Ishikawa (cell line): ENCODE measurements around the gene UBL7.

ENCODE experiments used
- CEBPB ChIP-seq: IDR thresholded peaks from 2 replicates; pipeline ENCODE4 v1.6.1; 2012
- CREB1 ChIP-seq: IDR thresholded peaks from 2 replicates; pipeline ENCODE4 v1.6.1; 2012; ENCODE audit warnings: low read depth
- EGR1 ChIP-seq: IDR thresholded peaks from 2 replicates; pipeline ENCODE4 v1.6.1; 2012
- EP300 ChIP-seq: IDR thresholded peaks from 2 replicates; pipeline ENCODE4 v1.6.1; 2012; ENCODE audit warnings: borderline replicate concordance
- FOXM1 ChIP-seq: IDR thresholded peaks from 2 replicates; pipeline ENCODE4 v1.6.1; 2012; ENCODE audit warnings: low read depth, borderline replicate concordance
- NFIC ChIP-seq: IDR thresholded peaks from 2 replicates; pipeline ENCODE4 v1.6.1; 2012
- RAD21 ChIP-seq: IDR thresholded peaks from 2 replicates; pipeline ENCODE4 v1.6.1; 2012; ENCODE audit warnings: low read depth
- REST ChIP-seq: IDR thresholded peaks from 2 replicates; pipeline ENCODE4 v1.6.1; 2012; ENCODE audit warnings: low read depth, mild to moderate bottlenecking
- TAF1 ChIP-seq: IDR thresholded peaks from 2 replicates; pipeline ENCODE4 v1.6.1; 2012; ENCODE audit warnings: low read depth, mild to moderate bottlenecking
- TCF12 ChIP-seq: IDR thresholded peaks from 2 replicates; pipeline ENCODE4 v1.6.1; 2012; ENCODE audit warnings: low read depth
- TEAD4 ChIP-seq: IDR thresholded peaks from 2 replicates; pipeline ENCODE4 v1.6.1; 2012
- YY1 ChIP-seq: IDR thresholded peaks from 2 replicates; pipeline ENCODE4 v1.6.1; 2012; ENCODE audit warnings: low read depth
- ZBTB7A ChIP-seq: IDR thresholded peaks from 2 replicates; pipeline ENCODE4 v1.6.1; 2012; ENCODE audit warnings: low read depth
- TF ChIP-seq, protein P1 (sequence below): IDR thresholded peaks from 2 replicates; pipeline ENCODE4 v1.6.1; 2012
- TF ChIP-seq, protein P2 (sequence below): IDR thresholded peaks from 2 replicates; pipeline ENCODE4 v1.6.1; 2012

UBL7 gene

GRCh38 chr15:74400313-74400860, 60.6 kb downstream of the UBL7 start:
- TF ChIP-seq REST, result no peak
- no peak for TF ChIP-seq FOXM1
- no peak for TF ChIP-seq EP300
- no peak for TF ChIP-seq TEAD4
- TF ChIP-seq EGR1, result no peak
- TF ChIP-seq TAF1, result no peak
- TF ChIP-seq, protein P1, sequence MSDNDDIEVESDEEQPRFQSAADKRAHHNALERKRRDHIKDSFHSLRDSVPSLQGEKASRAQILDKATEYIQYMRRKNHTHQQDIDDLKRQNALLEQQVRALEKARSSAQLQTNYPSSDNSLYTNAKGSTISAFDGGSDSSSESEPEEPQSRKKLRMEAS, result no peak
- no peak for TF ChIP-seq TCF12
- TF ChIP-seq NFIC, result no peak
- TF ChIP-seq, protein P2, sequence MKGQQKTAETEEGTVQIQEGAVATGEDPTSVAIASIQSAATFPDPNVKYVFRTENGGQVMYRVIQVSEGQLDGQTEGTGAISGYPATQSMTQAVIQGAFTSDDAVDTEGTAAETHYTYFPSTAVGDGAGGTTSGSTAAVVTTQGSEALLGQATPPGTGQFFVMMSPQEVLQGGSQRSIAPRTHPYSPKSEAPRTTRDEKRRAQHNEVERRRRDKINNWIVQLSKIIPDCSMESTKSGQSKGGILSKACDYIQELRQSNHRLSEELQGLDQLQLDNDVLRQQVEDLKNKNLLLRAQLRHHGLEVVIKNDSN, result no peak
- TF ChIP-seq RAD21, result no peak
- TF ChIP-seq YY1, result no peak
- TF ChIP-seq CEBPB, result no peak
- TF ChIP-seq ZBTB7A, result no peak
- no peak for TF ChIP-seq CREB1

GRCh38 chr15:74399511-74400312, 61.2 kb downstream of the UBL7 start:
- TF ChIP-seq REST (no peak), YY1 (no peak), NFIC (no peak), CREB1 (no peak), TAF1 (no peak), ZBTB7A (0 out of 2 replicates have a peak, but pooled peaks have one; percentile 34)
- TF ChIP-seq, protein P2, result no peak

DNA sequence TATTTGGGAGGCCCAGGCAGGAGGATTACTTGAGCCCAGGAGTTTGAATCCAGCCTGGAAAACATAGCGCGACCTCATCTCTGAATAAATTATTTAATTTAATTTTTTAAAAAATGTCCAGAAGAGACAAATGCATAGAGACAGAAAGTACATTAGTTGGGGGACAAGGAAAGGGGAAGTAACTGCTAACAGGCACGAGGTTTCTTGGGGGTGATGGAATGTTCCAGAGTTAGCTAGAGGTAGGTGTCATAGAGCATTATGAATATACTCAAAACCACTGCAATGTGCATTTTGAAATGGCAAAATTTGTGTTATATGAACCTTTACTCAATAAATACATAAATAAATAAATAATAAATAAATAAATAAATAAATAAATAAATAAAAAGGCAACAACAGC, 61.9 kb downstream of the UBL7 start:
- TF ChIP-seq YY1, result no peak
- TF ChIP-seq NFIC, result no peak
- TF ChIP-seq, protein P1, result no peak
- TF ChIP-seq CREB1, result no peak
- no peak for TF ChIP-seq ZBTB7A
- TF ChIP-seq REST, result no peak
- no peak for TF ChIP-seq TCF12
- no peak for TF ChIP-seq RAD21
- TF ChIP-seq, protein P2, result no peak
- TF ChIP-seq EGR1, result no peak

DNA sequence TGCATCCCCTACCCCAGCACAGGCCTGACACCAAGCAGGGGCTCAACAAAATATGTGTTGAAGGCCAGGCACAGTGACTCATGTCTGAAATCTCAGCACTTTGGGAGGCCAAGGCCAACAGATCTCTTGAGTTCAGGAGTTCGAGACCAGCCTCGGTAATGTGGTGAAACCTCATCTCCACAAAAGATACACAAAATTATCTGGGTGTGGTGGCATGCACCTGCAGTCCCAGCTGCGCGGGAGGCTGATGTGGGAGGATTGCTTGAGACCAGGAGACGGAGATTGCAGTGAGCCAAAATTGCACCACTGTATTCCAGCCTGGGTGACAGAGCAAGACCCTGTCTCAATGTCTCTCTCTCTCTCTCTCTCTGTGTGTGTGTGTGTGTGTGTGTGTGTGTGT, 62.8 kb downstream of the UBL7 start:
- TF ChIP-seq ZBTB7A, result no peak
- no peak for TF ChIP-seq YY1
- TF ChIP-seq, protein P1, result no peak
- no peak for TF ChIP-seq CREB1
- TF ChIP-seq, protein P2, result no peak
- no peak for TF ChIP-seq TCF12
- TF ChIP-seq CEBPB, result no peak
